ENCODE measurements around the gene SPHK1. TPM values are rescaled to one million over a fixed set of nuclear protein-coding genes. Genes with fewer than 3 reads are reported as not detected.

The SPHK1 gene
- total and polyA plus RNA-seq, 2 donors (not counting 3 experiments of a cell fraction or from before 2014, with no cell fraction given) = 85.6 to 97.4 TPM

- CTCF ChIA-PET = interaction anchor here (0.9 to 1.2 kb wide), 2 partner anchors 17 to 19 kb away, joined by 3 to 4 read pairs; partner anchors contain the start of gene SPHK1
- H3K36me3 ChIP-seq (ENCODE audit: control insufficient read depth in 2 of 2, extremely low read depth in 1 of 2, insufficient read depth in 2 of 2, low read length in 2 of 2) = no peaks in the 10 kb centered on the region
- POLR2A ChIA-PET = no interaction called here
- FAIRE-seq = no peak
- dilution Hi-C loops (cut with MboI; ENCODE audit: extremely low pct_ligation_motif_present, low sequenced_read_pairs) = no loop called here
- no peaks in the 10 kb centered on the region for H3K9me3 ChIP-seq (replicated peaks; ENCODE audit: control insufficient read depth, insufficient read depth, low read length)
- H3K9me1 ChIP-seq (replicated peaks; ENCODE audit: control insufficient read depth, extremely low read depth, insufficient read depth, low read length) = no peaks in the 10 kb centered on the region
- H3K27ac ChIP-seq (ENCODE audit: insufficient read depth, low read depth, low read length) = no peak overlapping the region
- intact Hi-C loops (cut with micrococcal nuclease) = no loop called here
- H4K20me1 ChIP-seq (replicated peaks; ENCODE audit: control insufficient read depth, extremely low read depth, insufficient read depth, low read length) = no peaks in the 10 kb centered on the region
- BruUV-seq (replicated peaks) = no TSS peak
- no peaks in the 10 kb centered on the region for H3K27me3 ChIP-seq (ENCODE audit: control insufficient read depth in 2 of 2, insufficient read depth in 2 of 2, low read length in 2 of 2)
- H3K9ac ChIP-seq (replicated peaks; ENCODE audit: extremely low read depth, insufficient read depth, low read length) = no peak overlapping the region
- no peak for DNase-seq (ENCODE audit: low read depth, low spot score)
- no peak for TF ChIP-seq GATA2 (IDR thresholded peaks at IDR 0.05; ENCODE audit: insufficient read depth, insufficient read length, low read depth, low read length)
- no peak for TF ChIP-seq CTCF (IDR thresholded peaks at IDR 0.05; ENCODE audit: extremely low read depth in 1 of 2, insufficient read depth in 1 of 2, low read depth in 1 of 2, low read length in 2 of 2)
- TF ChIP-seq POLR2A (IDR thresholded peaks at IDR 0.05; ENCODE audit: low read depth, low read length) = no peak
- TF ChIP-seq FOS (IDR thresholded peaks at IDR 0.05; ENCODE audit: borderline replicate concordance, insufficient read depth, low read length) = no peak
- TF ChIP-seq EZH2 (IDR thresholded peaks at IDR 0.05; ENCODE audit: borderline replicate concordance, low read depth, low read length, severe bottlenecking) = no peak
- no peak for TF ChIP-seq MAX (IDR thresholded peaks at IDR 0.05; ENCODE audit: insufficient read depth, insufficient read length)
- no peak for TF ChIP-seq POLR2AphosphoS5 (IDR thresholded peaks at IDR 0.05; ENCODE audit: insufficient read depth, low read depth, low read length)
- H3K4me3 ChIP-seq (replicated peaks in 1 of 3; ENCODE audit: insufficient read depth in 1 of 3, low read depth in 1 of 3, low read length in 3 of 3) = no peak overlapping the region
- H3K4me1 ChIP-seq (ENCODE audit: control insufficient read depth, extremely low read depth, insufficient read depth, low read length) = peaks cover 25% of the 10 kb centered on the region
- H2AFZ ChIP-seq (ENCODE audit: low read depth, low read length) = no peak overlapping the region
- H3K4me2 ChIP-seq (ENCODE audit: insufficient read depth, low read length) = no peak overlapping the region
- no peaks in the 10 kb centered on the region for H3K79me2 ChIP-seq (ENCODE audit: control insufficient read depth, insufficient read depth, low read length)
Measured at GRCh38 chr17:76367642-76368041, 16.8 kb upstream of the SPHK1 start.

Measured in endothelial cell of umbilical vein (primary cell).